HUES64 (cell line): Measurements from ENCODE around the gene GSDMA.

Experiments used
- H3K27ac ChIP-seq: 2 replicates; pipeline ENCODE4 v1.7.0; 2013; ENCODE audit warnings: low read depth, low read length, inconsistent platforms
- H3K27me3 ChIP-seq: 2 replicates; pipeline ENCODE4 v1.6.1; 2013; ENCODE audit warnings: mild to moderate bottlenecking, low read length; ENCODE audit not compliant: insufficient read depth
- H3K36me3 ChIP-seq: 2 replicates; pipeline ENCODE4 v1.6.1; 2013; ENCODE audit warnings: mild to moderate bottlenecking, low read length; ENCODE audit not compliant: insufficient read depth
- H3K4me1 ChIP-seq: 2 replicates; pipeline ENCODE4 v1.6.1; 2013; ENCODE audit warnings: mild to moderate bottlenecking, low read length, moderate library complexity; ENCODE audit not compliant: insufficient read depth
- H3K4me3 ChIP-seq: 2 replicates; pipeline ENCODE4 v1.5.1; 2013; ENCODE audit warnings: mild to moderate bottlenecking, low read length, moderate library complexity
- H3K9ac ChIP-seq: 2 replicates; pipeline ENCODE4 v1.6.1; 2013; ENCODE audit warnings: mild to moderate bottlenecking, low read depth, low read length
- H3K9me3 ChIP-seq: 2 replicates; pipeline ENCODE4 v1.6.1; 2013; ENCODE audit warnings: low read depth, low read length; ENCODE audit not compliant: insufficient read depth
- WGBS: fragments of 150-250, 120-280 bp; methylation state at CpG from one replicate; pipeline ENCODE4 v1.1.7; 2013; ENCODE audit warnings: missing lambda C conversion rate; 5-methylcytosine and 5-hydroxymethylcytosine counted together

GSDMA gene

DNA sequence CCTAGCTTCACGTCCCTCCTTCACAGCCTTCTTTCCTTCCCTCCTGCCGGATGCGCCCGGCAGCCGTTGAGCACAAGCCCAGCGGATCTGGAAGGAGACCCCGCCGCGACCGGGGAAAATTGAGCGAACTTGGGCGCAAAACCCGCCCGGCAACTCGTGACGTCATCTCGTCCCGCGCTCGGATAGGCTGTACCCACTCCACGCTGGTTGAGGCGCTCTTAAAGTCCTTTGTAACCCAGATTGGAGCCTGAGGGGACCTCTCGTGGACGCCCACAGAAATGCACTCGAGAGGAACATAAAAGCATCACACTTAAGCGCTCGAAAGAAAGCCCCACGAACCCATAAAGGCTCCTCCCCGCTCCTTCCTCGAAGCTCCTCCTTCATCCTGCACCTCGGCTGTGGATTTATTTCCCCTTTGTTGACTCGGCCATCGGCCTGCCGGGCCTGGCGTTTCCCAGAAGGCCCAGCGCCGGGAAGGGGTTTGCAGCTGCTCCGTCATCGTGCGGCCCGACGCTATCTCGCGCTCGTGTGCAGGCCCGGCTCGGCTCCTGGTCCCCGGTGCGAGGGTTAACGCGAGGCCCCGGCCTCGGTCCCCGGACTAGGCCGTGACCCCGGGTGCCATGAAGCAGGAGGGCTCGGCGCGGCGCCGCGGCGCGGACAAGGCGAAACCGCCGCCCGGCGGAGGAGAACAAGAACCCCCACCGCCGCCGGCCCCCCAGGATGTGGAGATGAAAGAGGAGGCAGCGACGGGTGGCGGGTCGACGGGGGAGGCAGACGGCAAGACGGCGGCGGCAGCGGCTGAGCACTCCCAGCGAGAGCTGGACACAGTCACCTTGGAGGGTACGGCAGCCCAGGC is 17.8 kb downstream of the GSDMA start, which contains the start of gene PSMD3:
Gene PSMD3, plus strand, starts transcription at position 457 of the 856 bp plus-strand sequence. Its CDS starts 164 bp downstream, at position 621.
- no peaks in the 10 kb centered on the region for H3K9me3 ChIP-seq
- peak within 1 kb of the TSS; percentile 95 for H3K9ac ChIP-seq
- H3K4me1 ChIP-seq = peaks cover 18% of the 10 kb centered on the region
- H3K4me3 ChIP-seq = peak within 1 kb of the TSS; percentile 97
- H3K27ac ChIP-seq = peak within 1 kb of the TSS; percentile 86
- WGBS = under 1% methylated on average over 84 of the region's 84 CpGs
- no peaks in the 10 kb centered on the region for H3K27me3 ChIP-seq
- peaks cover 22% of the 10 kb centered on the region for H3K36me3 ChIP-seq

DNA sequence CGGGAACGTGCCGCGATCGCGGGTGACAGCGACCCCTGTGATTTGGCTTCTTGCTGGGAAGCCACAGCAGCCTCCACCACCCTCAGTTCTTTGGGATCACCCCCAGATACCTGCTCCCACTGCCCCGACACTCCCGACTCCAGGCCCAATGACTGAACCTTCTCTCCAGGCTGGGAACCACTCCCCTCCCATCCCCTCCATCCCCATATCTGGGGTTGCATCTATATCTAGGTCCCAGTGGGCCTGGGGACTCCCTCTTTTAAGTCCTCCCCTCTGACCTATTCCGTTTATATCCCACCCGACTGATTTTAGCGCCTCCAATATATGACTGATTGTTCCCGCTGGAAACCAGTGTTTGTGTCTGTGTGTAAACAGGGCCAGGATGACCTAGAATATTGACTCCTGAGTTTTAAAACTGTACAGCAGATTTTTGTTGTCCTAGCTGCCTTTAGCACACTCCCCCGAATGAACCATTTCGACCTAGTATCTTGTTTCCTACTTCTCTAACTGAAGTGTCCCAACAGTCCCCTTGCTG is 18.5 kb downstream of the GSDMA start:
- Histone ChIP-seq H3K4me3 (peak overlapping the region; percentile 97), H3K9me3 (no peaks in the 10 kb centered on the region), H3K9ac (peak overlapping the region; percentile 95), H3K4me1 (peaks cover 18% of the 10 kb centered on the region), H3K27me3 (no peaks in the 10 kb centered on the region), H3K36me3 (peaks cover 29% of the 10 kb centered on the region), H3K27ac (peak overlapping the region; percentile 86)
- 2% methylated on average over 15 of the region's 15 CpGs for WGBS

DNA sequence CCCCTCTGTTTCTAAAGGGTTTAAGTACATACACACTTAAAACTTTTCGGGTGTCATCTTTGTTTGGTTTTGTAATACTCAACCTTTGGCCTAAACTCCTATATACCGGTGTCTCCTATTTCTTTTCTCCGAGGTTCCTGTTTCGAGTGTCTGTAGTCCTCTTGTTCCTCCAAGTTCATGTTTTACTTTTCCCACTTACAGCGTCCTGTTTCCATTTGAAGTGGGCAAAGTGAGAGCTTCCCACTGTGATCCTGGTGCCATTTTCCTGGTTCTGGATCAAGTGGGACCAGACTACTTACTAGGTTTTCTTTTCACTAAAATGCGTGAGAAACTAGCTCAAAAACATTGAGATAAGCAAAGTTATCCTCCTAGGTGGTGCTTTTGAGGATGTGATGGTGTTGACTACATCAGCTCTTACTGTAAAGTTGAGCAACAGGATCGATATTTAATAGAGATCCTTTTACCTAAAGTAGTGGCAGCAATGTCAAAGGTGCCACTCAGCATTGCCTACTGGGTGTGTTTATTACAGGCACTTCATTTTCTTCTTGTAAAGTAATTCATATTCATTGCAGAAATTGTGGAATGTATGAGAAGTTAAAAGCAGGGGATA is 19.1 kb downstream of the GSDMA start:
- Histone ChIP-seq H3K4me3 (peak overlapping the region; percentile 97), H3K27ac (no peak overlapping the region)

DNA sequence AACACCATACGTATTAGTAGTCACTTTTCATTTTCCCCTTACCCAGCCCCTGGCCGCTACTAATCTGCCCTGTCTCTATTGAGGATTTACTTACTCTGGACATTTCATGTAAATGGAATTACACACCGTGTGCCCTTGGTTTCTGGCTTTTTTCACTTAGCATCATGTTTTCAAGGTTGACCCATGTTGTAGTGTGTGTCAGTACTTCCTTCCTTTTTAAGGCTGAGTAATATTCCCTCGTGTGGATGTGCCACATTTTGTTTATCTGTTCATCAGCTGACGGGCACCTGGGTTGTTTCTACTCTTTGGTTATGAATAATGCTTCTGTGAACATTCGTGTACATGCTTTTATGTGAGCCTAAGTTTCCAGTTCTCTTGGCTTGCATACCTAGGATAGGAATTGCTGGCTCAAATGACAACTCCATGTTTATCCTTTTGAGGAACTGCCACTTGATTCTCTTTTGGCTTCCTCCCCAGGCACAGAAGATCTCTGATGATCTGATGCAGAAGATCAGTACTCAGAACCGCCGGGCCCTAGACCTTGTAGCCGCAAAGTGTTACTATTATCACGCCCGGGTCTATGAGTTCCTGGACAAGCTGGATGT is 25.5 kb downstream of the GSDMA start:
- Histone ChIP-seq H3K4me3 (no peak overlapping the region), H3K9ac (no peak overlapping the region), H3K4me1 (no peaks in the 10 kb centered on the region), H3K27me3 (no peaks in the 10 kb centered on the region), H3K27ac (no peak overlapping the region), H3K9me3 (no peaks in the 10 kb centered on the region), H3K36me3 (peaks cover 95% of the 10 kb centered on the region)
- 95% methylated on average over 11 of the region's 11 CpGs for WGBS

More for the DNA sequence above, 19.1 kb downstream of the GSDMA start:
- no peaks in the 10 kb centered on the region for H3K9me3 ChIP-seq
- peak overlapping the region; percentile 95 for H3K9ac ChIP-seq
- 43% methylated on average over 7 of the region's 7 CpGs for WGBS
- peaks cover 18% of the 10 kb centered on the region for H3K4me1 ChIP-seq
- peaks cover 34% of the 10 kb centered on the region for H3K36me3 ChIP-seq
- H3K27me3 ChIP-seq = no peaks in the 10 kb centered on the region

DNA sequence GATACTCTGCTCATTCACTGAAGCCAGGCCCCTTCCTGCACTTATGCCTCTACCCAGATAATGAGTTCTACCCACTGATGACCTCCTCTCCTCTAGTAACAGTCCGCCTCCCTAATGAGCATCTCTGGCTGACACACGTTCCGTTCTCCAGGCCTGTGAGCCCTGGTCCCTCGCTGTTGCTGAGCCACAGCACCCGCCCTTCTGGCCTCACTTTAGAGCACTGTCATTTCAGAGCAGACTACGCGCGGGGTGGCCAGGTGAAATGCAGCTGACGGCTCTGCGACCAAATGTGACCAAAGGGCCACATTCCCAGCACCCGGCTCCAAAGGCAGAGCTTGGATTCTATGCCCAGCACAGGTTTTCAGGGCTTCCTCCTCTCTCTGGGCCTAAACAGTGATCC is 31.6 kb downstream of the GSDMA start:
- Histone ChIP-seq H3K9ac (no peak overlapping the region), H3K27ac (no peak overlapping the region), H3K4me3 (no peak overlapping the region), H3K27me3 (no peaks in the 10 kb centered on the region), H3K36me3 (peaks cover 83% of the 10 kb centered on the region), H3K9me3 (no peaks in the 10 kb centered on the region), H3K4me1 (no peaks in the 10 kb centered on the region)
- 96% methylated on average over 11 of the region's 11 CpGs for WGBS

DNA sequence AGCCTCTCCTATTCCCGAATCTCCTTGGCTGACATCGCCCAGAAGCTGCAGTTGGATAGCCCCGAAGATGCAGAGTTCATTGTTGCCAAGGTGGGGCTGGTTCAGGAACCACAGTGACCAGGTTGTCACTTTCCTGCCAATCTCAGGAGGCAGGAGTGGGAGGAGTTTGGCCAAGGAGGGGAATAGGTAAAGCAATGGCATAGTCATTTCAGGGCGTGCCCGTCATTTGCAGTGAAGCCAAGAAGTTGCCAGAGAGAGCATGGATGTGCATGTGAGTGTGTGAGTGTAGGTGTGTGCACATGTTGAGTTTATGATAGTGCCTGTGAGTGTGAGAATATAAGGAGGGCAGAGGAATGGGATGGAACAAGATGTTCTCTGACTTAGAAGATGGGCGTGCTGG is 32.6 kb downstream of the GSDMA start:
- Histone ChIP-seq H3K9me3 (no peaks in the 10 kb centered on the region), H3K27ac (no peak overlapping the region), H3K27me3 (no peaks in the 10 kb centered on the region), H3K36me3 (peaks cover 74% of the 10 kb centered on the region), H3K9ac (no peak overlapping the region), H3K4me1 (no peaks in the 10 kb centered on the region), H3K4me3 (no peak overlapping the region)
- WGBS = 98% methylated on average over 6 of the region's 6 CpGs

DNA sequence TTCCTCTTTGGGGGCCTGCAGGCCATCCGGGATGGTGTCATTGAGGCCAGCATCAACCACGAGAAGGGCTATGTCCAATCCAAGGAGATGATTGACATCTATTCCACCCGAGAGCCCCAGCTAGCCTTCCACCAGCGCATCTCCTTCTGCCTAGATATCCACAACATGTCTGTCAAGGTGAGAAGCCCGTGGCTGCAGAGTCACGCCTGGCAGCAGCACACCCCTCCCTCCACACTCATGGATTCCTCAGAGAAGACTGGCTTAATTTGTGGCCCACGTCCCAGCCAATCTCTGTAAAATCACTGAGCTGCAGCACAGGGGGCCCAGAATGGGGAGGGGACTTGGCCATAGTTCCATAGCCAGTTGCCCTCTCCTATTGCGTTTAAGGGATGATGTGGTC is 33.4 kb downstream of the GSDMA start:
- H3K27ac ChIP-seq = no peak overlapping the region
- H3K4me3 ChIP-seq = no peak overlapping the region
- H3K4me1 ChIP-seq = no peaks in the 10 kb centered on the region
- no peak overlapping the region for H3K9ac ChIP-seq
- H3K9me3 ChIP-seq = no peaks in the 10 kb centered on the region
- WGBS = 93% methylated on average over 8 of the region's 8 CpGs
- H3K27me3 ChIP-seq = no peaks in the 10 kb centered on the region
- H3K36me3 ChIP-seq = peaks cover 67% of the 10 kb centered on the region

DNA sequence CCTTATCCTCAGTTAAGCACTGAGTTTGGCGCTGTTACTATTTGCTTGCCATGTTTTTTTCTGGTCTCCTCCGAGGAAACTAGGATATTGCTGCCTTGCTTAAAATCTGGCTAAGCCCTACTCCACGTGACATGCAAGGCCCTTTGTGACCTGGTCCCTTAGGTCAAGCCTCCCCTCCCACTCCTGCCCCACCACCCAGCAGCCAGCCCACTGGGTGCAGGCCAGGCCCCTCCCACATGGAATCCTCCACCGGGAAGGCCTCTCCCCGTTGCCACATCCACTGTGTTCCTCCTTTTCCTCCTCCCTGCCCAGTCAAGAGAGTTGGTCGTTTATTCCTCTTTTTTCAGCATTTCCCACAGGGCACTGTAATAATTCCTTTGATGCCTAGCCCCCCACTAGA is 34.0 kb downstream of the GSDMA start:
- Histone ChIP-seq H3K9me3 (no peaks in the 10 kb centered on the region), H3K4me1 (no peaks in the 10 kb centered on the region), H3K27ac (no peak overlapping the region), H3K4me3 (no peak overlapping the region), H3K9ac (no peak overlapping the region), H3K36me3 (peaks cover 62% of the 10 kb centered on the region), H3K27me3 (no peaks in the 10 kb centered on the region)
- WGBS = 88% methylated on average over 6 of the region's 6 CpGs

DNA sequence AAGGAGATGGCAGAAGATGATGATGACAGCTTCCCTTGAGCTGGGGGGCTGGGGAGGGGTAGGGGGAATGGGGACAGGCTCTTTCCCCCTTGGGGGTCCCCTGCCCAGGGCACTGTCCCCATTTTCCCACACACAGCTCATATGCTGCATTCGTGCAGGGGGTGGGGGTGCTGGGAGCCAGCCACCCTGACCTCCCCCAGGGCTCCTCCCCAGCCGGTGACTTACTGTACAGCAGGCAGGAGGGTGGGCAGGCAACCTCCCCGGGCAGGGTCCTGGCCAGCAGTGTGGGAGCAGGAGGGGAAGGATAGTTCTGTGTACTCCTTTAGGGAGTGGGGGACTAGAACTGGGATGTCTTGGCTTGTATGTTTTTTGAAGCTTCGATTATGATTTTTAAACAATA is 34.7 kb downstream of the GSDMA start:
- peaks cover 54% of the 10 kb centered on the region for H3K36me3 ChIP-seq
- no peaks in the 10 kb centered on the region for H3K9me3 ChIP-seq
- H3K9ac ChIP-seq = no peak overlapping the region
- no peak overlapping the region for H3K27ac ChIP-seq
- H3K27me3 ChIP-seq = no peaks in the 10 kb centered on the region
- no peak overlapping the region for H3K4me3 ChIP-seq
- 96% methylated on average over 4 of the region's 4 CpGs for WGBS
- H3K4me1 ChIP-seq = no peaks in the 10 kb centered on the region

DNA sequence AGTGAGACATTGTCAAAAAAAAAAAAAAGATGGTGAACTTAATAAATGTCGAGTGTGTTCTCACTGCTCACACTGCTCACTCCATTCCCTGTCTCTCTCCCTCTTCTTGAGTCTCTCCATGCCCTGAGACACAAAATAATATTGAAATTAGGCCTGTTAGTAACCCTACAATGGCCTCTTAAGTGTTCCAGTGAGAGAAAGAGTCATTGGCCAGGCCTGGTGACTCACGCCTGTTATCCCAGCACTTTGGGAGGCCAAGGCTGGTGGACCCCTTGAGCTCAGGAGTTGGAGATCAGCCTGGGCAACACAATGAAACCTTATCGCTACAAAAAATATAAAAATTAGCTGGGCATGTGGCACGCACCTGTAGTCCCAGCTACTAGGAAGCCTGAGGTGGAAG is 36.3 kb downstream of the GSDMA start:
- Histone ChIP-seq H3K27me3 (no peaks in the 10 kb centered on the region), H3K9ac (no peak overlapping the region), H3K4me1 (no peaks in the 10 kb centered on the region), H3K9me3 (no peaks in the 10 kb centered on the region), H3K36me3 (peaks cover 39% of the 10 kb centered on the region), H3K27ac (no peak overlapping the region), H3K4me3 (no peak overlapping the region)
- 90% methylated on average over 4 of the region's 4 CpGs for WGBS

DNA sequence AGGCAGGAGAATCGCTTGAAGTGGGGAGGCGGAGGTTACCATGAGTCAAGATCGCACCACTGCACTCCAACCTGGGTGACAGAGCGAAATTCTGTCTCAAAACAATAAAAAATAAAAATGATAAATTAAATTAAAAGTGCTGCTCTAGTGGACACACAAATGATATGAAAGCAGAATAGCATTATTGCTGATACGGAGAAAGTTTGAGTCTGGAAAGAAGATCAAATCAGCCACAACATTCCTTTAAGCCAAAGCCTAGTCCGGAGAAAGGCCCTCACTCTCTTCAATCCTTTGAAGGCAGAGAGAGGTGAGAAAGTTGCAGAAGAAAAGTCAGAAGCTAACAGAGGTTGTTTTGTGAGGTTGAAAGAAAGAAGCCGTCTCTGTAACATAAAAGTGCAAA is 37.4 kb downstream of the GSDMA start:
- Histone ChIP-seq H3K36me3 (peaks cover 28% of the 10 kb centered on the region), H3K4me3 (no peak overlapping the region), H3K27me3 (no peaks in the 10 kb centered on the region), H3K9ac (no peak overlapping the region), H3K9me3 (no peaks in the 10 kb centered on the region), H3K4me1 (no peaks in the 10 kb centered on the region), H3K27ac (no peak overlapping the region)
- 94% methylated on average over 6 of the region's 7 CpGs for WGBS
